Measurements from ENCODE around the gene IQCK.

Gene IQCK

GRCh38 chr16:19837984-19838707 is 120.1 kb downstream of the IQCK start:
- no peak for DNase-seq (ENCODE audit: low read depth)

GRCh38 chr16:19840524-19841110 is 122.5 kb downstream of the IQCK start:
- DNase-seq (ENCODE audit: low read depth), result no peak

- DNase-seq (ENCODE audit: low read depth), result no peak
Measured at GRCh38 chr16:19841184-19841583, 123.1 kb downstream of the IQCK start.

- no peak for DNase-seq (ENCODE audit: low read depth)
Measured at GRCh38 chr16:19842426-19843157, 124.5 kb downstream of the IQCK start.

GRCh38 chr16:19843371-19843770 is 125.3 kb downstream of the IQCK start:
- DNase-seq (ENCODE audit: low read depth), result no peak

GRCh38 chr16:19844945-19845641 is 127.0 kb downstream of the IQCK start:
- peak; percentile 72 for DNase-seq (ENCODE audit: low read depth)

GRCh38 chr16:19846436-19846835 is 128.4 kb downstream of the IQCK start:
- DNase-seq (ENCODE audit: low read depth), result no peak

- DNase-seq (ENCODE audit: low read depth), result no peak
Measured at GRCh38 chr16:19848756-19849155, 130.7 kb downstream of the IQCK start.

GRCh38 chr16:19850131-19850817 is 132.2 kb downstream of the IQCK start:
- DNase-seq (ENCODE audit: low read depth), result no peak

GRCh38 chr16:19851476-19851875 is 133.4 kb downstream of the IQCK start:
- no peak for DNase-seq (ENCODE audit: low read depth)

GRCh38 chr16:19853132-19853741 is 135.2 kb downstream of the IQCK start:
- DNase-seq (ENCODE audit: low read depth), result no peak

GRCh38 chr16:19853742-19854542 is 135.9 kb downstream of the IQCK start:
- no peak for DNase-seq (ENCODE audit: low read depth)

- DNase-seq (ENCODE audit: low read depth), result no peak
Measured at GRCh38 chr16:19854543-19854876, 136.4 kb downstream of the IQCK start.

GRCh38 chr16:19856120-19856519 is 138.0 kb downstream of the IQCK start:
- no peak for DNase-seq (ENCODE audit: low read depth)

GRCh38 chr16:19857593-19858339 is 139.7 kb downstream of the IQCK start:
- DNase-seq (ENCODE audit: low read depth), result no peak

GRCh38 chr16:19858340-19859018 is 140.4 kb downstream of the IQCK start:
- no peak for DNase-seq (ENCODE audit: low read depth)

GRCh38 chr16:19859166-19859565 is 141.1 kb downstream of the IQCK start:
- DNase-seq (ENCODE audit: low read depth), result no peak

GRCh38 chr16:19859603-19860002 is 141.5 kb downstream of the IQCK start:
- no peak for DNase-seq (ENCODE audit: low read depth)

Measured in non-pigmented ciliary epithelial cell (primary cell).